NCI-H748 treated with DMSO at 0.1 percent for 48 hours (cell line): ENCODE results near the gene CARD8.
"Not testable (repeated sequence)": the region's sequence is repeated elsewhere in the genome, so short reads cannot be mapped to it uniquely, and the experiment has no call there.

Experiments used
- DNase-seq: peaks from one replicate; lab custom pipeline; 2025; lab: John Stamatoyannopoulos, UW

The CARD8 gene

DNA sequence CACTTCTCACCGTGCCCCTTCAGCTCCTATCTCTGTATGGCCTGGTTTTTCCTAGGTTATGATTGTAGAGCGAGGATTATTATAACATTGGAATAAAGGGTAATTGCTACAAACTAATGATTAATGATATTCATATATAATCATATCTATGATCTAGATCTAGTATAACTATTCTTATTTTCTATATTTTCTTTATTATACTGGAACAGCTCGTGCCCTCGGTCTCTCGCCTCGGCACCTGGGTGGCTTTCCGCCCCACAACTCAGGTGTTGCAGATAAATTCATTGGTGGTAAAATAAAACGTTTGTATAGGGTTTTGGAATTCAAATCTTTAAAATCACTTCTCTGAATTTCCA is 4.6 kb upstream of the CARD8 start:
- not testable (repeated sequence) for DNase-seq

DNA sequence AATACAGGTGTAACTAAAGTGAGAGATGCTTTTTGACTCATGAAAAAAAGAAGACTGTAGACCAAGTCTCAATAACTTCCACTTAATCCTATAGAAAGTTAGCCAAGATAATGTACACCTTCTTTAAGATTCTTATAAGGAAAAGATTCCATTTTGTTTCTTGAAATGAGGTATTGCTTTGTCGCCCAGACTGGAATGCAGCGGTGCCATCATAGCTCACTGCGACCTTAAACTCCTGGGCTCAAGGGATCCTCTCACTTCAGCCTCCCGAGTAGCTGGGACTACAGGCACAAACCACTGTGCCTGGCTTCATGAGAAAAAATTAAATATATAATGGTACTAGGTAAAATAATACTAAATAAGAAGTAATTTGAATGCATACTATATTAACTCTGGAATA is 3.3 kb upstream of the CARD8 start:
- not testable (repeated sequence) for DNase-seq

DNA sequence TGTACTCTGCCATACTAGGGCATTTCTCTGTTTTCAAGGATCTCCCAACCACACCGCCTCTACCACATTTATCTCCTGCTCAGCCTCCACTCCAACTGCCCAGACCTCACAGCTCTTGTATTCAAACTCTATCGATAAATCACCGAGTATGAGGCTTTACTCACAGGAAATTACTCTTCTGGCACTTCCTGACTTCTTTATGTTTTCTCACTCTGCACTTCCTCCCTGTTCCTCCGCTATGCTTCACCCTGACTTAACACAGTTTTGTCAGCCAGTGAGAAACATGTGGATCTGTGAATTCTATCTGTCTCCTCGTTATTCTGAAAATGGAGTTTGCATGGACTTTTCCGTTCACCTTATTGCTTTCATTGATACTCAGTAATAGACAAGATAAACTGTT is 2.6 kb upstream of the CARD8 start:
- DNase-seq = no peak

DNA sequence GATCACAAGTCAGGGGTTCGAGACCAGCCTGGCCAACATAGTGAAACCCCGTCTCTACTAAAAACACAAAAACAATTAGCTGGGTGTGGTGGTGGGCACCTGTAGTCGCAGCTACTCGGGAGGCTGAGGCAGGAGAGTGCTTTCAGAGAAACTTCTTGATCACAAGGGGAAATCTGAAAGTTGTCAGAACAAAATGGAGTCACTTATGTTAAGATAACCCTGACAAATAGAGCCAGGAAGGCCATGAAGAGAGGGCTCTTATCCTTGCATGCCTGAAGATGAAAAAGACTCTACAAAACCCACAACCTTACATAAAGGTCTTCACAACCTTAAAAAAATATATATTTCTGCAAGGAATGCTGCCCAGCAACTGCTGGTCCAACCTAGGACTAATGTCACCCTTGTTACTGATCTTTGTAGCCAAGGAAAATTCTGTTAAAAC is 1.2 kb downstream of the CARD8 start:
- DNase-seq = no peak

DNA sequence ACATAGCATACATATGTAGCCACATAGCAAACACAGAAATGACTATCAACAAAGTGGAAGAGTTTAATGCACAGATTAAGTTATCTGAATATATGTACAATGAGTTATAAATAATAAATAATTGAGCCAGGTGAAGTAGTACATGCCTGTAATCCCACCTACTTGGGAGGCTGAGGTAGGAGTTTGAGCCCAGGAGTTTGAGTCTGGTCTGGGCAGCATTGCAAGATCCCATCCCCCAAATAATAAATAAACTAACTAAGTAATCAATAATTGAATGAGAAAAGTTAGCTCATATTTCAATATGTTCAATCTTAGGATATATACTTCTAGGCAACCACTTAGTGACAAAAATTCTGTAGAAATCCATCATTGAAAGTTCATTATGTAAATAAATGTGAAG is 1.7 kb downstream of the CARD8 start:
- DNase-seq = no peak

DNA sequence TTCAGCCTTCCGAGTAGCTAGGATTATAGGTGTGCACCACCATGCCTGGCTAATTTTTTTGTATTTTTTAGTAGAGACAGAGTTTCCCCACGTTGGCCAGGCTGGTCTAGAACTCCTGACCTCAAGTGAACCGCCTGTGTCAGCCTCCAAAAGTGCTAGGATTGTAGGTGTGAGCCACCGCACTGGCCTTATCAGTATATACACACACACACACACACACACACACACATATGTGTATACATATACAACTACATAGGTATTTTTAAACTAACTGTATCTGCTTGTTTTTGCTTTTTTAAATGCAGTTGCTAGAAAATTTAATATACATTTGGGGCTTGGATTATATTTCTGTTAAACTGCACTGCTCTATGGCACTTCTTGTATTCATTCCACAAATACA is 3.1 kb downstream of the CARD8 start:
- no peak for DNase-seq

DNA sequence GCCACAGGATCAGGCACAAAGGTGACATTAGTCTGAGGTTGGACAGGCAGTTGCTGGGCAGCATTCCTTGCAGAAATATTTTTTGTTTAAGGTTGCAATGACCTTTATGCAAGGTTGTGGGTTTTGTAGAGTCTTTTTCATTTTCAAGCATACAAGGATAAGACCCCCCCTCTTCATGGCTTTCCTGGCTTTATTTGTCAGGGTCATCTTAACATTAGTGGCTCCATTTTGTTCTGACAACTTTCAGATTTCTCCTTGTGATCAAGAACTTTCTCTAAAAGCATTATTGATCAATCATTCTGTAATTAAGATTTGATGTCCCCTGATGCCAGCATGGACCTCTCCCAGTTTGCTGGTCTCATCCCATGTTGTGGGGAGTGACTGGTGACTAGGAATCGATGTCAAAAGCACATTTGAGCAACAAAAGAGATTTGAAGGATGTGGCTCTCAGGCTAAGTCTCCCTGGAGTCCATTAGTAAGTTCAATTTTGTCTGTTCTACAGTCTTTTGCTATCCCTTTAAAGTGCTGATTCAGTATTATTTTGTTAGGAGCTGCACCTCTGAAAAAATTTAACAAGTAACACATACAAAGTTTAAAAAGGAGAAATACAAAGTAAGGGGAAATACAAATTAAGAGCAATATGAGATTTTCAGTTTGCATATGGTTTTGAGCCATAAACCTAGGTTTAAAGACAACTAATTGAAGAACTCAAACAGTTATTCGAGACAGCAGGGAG is 5.3 kb downstream of the CARD8 start:
- no peak for DNase-seq

DNA sequence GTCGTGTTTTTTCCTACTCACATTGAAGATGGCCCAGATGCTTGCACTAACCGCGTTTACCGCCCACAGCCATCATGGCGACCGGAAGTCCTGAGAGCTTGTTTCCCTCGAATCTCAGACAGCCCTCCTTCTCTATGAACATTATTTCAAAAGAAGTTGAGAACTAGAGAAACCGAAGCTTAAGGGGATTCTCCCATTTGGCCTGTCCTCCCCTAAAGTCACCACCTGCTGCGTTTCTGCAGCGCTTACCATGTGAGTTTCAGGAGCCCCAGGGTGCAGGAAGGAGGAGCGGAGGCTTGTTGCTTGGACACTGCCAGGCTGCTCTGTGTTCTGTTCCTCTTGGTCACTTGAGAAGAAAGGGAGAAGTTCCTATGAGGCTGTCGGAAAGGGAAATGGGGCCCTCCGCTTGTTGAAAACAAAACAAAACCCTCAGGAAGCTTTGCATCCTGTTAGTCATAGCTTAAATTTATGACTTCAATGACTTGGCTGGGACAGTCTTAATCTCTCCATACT is 6.2 kb downstream of the CARD8 start:
- DNase-seq = no peak

DNA sequence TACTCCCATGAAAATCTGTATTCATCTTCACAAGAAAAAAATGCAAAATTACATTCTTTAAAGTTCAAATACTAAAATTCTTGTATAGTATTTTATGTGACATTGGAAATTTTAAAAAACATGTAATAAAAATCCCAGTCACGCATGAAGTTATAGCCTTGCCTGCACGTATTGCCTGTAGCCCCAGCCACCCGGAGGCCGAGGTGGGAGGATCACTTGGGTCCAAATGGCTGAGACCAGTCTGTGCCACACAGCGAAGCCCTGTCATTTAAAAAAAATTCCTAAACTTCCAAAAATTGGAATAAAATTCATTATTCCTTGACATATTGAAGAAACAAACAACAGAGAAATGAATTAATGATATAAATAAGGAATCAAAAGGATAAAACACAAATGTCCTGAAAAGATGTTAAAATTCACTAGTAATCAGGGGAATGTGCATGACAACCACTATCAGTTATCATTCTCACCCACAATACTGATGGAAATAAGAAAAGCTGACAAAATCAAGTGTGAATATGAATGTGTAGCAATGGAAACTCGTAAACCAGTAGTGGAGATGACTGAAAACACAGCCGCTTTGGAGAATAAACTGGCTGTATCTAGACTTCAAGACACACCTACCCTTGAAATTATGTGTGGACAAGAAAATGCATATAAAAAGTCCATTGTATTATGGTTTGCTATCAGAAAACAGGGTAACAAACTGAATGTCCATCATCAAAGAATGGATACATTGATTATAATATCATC is 7.5 kb downstream of the CARD8 start:
- no peak for DNase-seq

DNA sequence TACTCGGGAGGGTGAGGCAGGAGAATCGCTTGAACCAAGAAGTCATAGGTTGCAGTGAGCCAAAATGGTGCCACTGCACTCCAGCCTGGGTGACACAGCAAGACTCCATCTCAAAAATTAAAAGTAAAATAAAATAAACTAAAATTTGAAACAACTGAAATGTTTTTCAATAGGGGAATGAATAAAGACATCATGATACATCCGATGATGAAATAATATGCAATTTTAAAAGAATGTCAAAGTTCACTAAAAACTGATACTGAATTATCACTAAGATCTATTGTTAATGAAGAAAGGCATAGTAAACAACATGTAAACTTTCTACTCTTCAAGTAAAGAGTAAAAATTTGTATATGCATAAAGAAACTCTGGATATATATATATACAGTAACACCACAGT is 8.5 kb downstream of the CARD8 start:
- no peak for DNase-seq

DNA sequence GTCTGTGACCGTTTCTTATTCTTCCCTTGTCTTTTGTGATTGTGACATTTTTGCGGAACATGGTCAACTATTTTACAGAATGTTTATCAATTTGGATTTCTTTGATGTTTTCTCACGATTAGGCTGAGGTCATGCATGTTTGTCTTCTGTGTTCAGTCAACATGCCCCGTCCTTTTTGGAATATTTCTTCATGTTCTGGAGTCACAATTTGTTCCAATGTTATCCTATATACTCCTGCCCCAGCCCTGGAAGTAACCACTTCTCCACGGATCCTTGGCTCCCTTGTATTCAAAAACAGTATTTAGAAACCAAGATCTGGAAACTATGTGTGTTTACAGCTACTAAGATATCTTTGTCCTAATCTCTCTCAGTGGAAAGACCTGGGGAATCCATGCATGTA is 9.6 kb downstream of the CARD8 start:
- DNase-seq = no peak

DNA sequence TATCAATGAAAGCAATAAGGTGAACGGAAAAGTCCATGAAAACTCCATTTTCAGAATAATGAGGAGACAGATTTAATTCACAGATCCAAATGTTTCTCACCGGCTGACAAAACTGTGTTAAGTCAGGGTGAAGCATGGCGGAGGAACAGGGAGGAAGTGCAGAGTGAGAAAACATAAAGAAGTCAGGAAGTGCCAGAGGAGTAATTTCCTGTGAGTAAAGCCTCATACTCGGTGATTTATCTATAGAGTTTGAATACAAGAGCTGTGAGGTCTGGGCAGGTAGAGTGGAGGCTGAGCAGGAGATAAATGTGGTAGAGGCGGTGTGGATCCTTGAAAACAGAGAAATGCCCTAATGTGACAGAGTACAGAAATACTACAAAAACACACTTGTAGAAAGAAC is 11.4 kb downstream of the CARD8 start:
- no peak for DNase-seq

DNA sequence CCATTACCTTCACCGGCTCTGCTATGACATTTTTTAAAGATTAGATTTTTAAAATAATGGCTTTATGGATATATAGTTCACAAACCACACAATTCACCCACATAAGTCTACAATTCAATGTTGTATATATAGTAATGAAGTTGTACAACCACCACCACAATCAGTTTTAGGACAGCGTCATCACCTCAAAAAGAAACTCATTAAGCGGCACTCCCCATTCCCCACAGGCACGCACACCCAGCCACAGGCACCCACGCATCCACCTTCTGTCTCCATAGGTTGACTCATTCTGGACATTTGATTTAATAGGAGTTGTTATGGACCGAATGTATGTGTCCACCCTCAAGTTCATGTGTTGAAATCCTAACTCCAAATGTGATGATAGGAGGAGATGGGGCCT is 13.9 kb downstream of the CARD8 start:
- DNase-seq = not testable (repeated sequence)

DNA sequence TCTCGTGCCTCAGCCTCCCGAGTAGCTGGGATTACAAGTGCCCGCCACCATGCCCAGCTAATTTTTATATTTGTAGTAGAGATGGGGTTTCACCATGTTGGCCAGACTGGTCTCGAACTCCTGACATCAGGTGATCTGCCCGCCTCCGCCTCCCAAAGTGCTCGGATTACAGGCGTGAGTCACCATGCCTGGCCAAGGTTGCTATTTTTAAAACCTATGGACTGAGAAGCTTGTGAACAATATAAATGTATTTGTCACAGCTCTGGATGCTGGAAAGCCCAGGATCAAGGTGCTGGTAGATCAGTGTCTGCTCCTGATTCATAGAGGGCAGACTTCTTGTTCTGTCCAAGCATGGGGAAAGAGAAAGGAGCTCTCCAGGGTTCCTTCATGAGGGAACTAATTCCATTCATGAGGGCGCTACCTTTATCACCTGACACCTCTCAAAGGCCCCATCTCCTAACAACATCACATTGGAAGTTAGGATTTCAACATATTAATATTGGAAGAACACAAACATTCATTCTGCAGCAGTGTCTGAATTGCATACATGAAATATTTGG is 16.1 kb downstream of the CARD8 start:
- DNase-seq = no peak

DNA sequence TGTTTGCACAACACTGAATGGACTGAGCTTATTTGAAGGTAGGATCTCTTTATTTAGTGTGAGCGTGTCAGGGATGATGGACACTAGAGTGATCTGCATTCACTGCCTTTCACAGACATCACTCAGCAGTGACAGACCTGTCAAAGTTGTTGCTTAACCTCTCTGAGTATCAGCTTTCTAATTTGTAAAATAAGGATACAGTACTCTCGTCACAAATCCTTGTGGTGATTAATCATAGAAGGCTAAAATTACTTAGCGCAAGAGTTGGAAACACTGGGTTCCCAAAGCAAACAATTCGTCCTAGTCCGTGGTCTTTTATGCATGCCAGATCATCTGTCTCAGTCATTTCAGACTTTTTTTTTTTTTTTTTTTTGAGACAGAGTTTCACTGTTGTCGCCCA is 16.6 kb downstream of the CARD8 start:
- no peak for DNase-seq

DNA sequence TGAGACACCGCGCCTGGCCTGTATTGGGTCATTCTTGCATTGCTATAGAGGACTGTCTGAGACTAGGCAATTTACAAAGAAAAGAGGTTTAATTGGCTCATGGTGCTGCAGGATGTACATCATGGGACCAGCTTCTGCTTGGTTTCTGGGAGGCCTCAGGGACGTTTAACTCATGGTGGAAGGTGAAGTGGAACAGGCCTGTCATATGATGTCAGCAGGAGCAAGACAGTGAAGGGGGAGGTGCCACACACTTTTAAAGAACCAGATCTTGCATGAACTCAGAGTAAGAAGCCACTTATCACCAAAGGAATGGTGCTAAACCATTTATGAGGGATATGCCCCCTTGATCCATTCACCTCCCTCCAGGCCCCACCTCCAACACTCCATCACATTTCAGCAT is 18.7 kb downstream of the CARD8 start:
- DNase-seq = no peak

DNA sequence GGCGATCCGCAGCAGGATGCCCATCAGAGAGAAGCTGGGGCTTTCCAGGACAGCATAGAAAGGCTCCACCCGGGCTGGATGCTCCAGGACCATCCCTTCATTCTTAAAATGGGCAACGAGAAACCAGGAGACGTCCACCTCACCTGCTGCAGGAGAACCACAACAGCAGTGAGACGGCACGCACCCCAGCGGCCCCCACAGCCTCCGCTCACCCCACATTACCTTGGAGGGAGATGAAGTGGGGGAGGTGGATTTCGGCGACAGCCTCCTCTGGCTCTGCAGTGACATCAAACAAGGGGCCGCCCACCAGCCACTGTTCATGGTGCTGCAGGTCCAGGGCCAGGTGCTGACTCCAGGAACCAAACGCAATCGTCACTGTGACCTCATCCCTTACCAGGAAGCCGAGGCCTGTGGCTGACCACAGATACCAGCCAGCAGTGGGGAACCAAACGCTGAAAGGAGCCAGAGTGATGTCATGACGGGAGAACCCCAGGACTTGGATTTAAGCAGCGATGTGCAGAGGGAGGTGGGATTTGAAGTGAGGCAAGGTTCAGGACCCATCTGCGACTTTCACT is 25.1 kb downstream of the CARD8 start:
- DNase-seq = no peak

DNA sequence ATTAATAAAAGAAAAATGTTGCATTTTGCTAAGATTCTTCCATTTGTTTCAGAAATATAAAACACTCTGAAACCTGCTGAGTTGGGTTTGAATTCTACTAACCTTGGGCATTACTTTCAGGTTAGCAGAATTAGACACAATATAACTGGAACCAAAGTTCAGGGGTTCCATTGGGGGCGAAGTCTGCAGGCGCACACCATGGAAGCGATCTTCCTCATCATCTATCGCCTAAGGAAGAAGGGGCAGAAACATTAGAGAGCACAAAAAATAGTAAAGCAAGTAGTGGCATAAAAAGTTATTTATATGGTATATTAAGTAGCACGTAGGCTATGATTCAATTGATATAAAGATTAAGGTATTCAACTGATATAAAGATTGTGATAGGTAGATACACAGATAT is 34.1 kb downstream of the CARD8 start:
- no peak for DNase-seq

DNA sequence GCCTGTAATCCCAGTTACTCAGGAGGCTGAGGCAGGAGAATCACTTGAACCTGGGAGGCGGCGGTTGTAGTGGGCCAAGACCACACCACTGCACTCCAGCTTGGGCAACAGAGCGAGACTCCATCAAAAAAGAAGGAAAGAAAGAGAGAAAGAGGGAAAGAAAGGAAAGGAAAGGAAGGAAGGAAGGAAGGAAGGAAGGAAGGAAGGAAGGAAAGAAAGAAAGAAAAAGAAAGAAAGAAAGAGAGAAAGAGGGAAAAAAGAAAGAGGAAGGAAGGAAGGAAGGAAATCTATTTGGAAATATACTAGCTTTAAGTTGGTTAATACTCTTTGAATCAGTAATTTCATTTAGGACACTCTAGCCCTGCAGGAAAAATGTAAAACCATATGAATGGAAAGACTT is 34.9 kb downstream of the CARD8 start:
- DNase-seq = not testable (repeated sequence)

DNA sequence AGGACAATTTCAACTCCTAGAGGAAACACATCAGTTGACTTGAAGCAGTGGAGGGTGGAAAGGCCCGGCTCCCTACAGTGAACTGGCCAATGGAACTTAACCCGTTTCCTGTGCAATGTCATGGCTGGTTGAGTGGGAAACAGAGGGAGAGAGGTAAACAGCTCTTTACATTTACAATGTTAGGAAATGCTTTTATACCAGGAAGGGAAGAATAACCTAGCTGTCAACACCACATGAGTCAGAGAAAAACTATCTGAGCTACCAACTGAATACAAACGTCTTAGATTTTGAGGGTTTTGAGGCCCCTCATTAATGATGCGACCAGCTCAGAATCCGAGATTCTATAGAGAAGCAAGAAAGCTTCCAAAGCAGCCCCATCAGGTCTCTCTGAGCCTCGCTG is 36.7 kb downstream of the CARD8 start:
- no peak for DNase-seq

DNA sequence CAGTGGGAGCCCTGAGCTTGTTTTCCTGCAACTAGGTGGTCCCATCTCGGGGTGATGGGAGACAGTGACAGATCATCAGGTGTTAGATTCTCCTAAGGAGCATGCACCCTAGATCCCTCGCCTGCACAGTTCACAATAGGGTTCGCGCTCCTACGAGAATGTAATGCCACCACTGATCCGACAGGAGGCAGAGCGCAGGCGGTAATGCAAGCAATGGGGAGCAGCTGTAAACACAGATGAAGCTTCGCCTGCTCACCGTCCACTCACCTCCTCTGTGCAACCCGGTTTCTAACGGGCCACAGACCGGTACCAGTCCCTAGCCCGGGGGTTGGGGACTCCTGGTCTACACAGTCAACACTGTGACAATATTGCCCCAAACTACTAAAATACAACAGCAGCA is 38.8 kb downstream of the CARD8 start:
- DNase-seq = no peak

DNA sequence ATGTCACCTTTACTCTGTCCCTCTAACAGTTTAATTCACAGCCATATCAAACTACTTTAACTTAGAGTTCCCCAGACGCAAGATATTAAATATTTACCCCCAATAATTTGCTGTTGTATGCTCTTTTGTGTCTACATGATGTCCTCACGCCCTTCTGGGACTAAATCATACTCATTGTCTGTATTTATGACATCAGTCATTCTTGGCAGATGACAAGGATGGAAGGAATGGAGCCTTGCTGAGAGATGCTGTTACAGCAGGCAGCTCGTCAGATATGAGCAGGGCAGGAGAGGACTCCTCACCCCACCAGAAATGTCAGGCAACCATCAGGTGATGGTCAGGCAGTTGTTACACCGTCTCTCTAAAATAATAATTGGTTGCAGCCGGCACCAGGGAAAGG is 41.8 kb downstream of the CARD8 start:
- DNase-seq = no peak

DNA sequence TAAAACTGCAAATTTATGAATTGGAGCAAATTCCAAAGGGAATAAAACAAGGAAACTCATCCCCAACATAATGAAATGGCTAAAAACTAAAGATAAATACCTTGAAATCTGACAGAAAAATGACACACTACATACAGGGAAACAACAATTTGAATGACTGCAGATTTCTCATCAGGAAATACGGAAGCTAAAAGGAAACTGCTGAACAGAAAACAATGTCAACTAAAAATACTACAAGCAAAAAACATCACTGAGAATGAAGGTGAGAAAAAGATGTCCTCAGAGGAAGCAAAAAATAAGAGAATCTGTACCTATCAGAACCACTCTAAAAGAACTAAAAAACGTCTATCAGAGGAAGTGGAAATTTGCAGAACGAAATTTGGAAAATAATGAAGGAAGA is 45.7 kb downstream of the CARD8 start:
- DNase-seq = no peak
